Stimulated activated CD8-positive, alpha-beta memory T cell treated with anti-CD3 and anti-CD28 coated beads, Interleukin-4, amount 100 ng/mL, for 4 hours (primary cell): ENCODE measurements around the gene SEZ6.

Experiments used
- DNase-seq, 2 donors: peaks; one replicate each; pipeline ENCODE4 v3.0.0-alpha.2; 2020; ENCODE audit warnings: low read depth in 2 of 2, low spot score in 1 of 2

Gene SEZ6

DNA sequence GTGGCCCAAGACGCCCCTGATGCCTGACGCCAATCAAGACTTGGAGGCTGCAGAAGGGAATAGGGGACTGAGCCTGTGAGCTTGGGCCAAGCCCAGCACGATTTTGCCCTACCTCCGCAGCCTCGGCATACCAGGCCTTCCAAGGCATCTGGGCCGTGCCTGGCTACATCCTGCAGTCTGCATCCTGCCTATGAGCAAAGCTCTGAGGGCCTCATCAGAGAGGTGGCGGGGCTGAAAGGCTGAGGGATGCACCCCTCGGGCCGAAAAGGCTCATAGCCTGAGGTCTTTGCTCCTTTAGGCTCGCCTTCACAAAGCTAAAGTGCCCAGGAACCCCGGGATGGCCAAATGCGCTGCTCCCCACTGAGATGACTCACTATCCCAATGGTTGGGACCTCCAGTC lies 2.5 kb downstream of the SEZ6 start:
- DNase-seq, result no peak

DNA sequence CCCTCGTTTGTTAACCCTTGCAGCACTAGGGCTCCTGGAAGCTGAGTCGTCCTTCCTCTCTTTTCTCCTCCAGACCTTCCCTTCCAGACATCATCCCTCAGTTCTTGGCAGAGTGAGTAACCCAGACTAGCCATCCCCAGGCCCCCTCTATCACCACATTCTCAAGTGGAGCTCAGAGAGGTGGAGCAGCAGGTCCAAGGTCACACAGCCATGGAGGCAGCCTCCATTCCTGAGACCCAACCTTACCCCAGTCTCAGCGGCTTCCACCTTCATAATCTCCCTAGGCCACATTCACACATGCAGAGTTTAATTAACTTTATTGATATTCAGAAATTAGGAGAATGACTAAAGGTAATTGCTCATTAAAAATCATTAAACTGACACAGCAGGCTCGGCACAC lies 3.0 kb downstream of the SEZ6 start:
- no peak for DNase-seq

DNA sequence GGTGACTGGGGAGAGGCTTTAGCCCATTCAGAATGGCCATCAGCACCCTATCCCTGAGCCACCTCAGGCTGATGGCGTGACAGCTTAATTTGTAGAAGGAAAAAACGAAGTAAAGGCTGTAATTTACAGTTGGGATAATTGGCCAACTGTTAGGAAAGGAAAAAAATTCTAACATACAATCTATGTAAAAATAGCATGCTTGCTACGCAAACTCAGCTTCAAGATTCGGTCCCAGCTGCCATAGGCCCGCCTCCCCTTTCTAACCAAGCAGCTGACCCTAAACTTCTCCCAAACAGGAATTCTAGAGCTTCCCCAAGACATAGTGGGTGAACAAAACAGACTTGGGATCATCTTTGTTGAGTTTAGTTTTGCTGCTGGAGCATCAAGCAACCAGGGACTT lies 4.9 kb downstream of the SEZ6 start:
- no peak for DNase-seq

DNA sequence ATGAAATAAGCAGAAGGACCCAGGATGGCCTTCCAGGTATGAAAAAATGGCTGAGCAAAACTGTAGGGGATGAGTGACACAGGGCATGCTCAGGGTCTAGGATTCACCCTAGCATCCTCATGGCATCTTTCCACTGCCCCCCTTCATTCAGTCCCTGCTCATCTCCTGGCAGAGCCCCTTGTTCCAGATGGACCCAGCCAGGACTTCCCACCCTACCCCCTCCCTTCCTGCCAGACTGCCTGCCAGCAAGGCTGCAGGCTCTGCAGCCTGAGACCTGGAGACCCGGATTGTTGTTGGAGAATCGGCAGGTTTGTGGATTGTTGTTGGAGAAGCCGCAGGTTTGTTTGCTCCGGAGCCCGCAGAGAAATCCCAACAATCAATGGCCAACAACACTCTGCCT lies 6.6 kb downstream of the SEZ6 start:
- no peak for DNase-seq

DNA sequence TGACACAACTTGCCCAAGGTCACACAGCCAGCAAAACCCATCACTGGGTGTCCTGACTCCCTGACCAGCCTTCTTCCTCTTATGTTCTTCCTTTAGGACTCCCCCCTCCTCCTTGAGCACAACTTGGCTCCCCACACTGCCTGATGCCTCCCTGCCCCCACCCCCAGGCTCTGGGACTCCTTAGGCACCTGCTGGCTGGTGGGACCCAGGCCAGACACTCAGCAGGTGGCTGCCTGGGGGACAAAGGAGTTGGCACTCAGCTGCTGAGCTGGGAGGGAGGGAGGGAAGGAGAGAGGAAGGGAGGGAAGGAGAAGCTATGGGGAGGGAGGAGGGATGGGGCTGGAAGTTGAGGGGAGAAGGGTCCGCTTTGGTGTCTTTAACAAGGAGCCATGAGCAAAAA lies 8.0 kb downstream of the SEZ6 start:
- DNase-seq, result no peak

DNA sequence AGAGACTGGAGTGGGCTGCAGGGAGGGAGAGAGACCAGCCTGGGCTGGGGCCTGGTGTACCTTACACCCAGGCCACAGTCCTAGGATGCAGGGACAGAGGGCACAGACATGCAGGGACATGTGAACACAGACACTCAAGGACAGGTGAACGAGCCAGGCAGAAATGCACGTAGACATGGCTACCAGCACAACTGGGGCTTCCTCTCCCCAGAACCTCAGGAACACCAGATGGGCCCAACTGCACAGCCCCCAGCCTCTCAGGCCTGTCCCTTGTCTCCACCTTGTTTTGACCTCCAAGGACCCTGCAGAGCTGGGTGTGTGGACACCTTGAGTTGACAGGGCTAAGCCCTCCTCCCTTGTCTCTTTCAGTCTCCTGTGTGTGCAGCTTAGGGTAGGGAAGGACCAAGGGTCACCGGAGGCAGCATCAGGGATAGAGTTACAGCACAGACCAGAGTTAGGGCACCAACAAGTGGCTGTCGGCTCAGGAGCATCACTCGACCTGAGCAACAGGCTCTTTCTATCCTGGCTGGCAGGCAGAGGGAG lies 9.2 kb downstream of the SEZ6 start:
- no peak for DNase-seq

DNA sequence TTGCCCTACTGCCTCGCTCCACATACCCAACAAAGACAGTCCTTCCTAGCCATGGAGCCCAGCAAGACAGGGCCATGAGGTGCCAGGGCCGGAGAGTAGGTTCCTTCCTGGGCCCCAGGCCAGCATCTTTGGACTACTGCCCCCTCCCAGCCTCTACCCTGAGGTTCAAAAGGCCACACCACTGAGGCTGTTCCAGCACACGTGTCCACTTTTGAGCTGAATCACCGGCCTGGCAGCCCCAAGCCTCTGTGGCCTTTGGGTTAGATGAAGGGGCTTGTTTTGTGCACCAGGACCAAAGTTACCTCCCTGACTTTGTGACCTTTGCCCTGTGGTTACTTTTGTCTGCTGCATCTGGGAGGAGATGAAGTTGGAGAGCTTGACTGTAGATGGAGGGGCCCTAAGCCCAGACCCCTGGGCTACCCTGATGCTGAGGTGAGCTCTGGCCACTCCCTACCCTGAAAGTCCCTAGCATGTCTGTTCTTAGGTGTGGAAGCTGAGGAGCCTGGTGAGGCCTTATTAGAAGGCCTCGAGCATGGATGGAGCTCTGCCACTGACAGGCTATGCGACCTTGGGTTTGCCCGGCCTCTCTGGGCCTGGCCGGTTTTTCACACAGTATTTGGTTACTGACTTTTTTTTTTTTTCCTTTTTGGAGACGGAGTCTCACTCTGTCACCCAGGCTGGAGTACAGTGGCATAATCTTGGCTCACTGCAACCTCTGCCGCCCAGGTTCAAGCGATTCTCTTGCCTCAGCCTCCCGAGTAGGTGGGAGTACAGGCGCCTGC lies 12.0 kb downstream of the SEZ6 start:
- no peak for DNase-seq

GRCh38 chr17:28992625-28993600 lies 12.9 kb downstream of the SEZ6 start:
- no peak for DNase-seq

DNA sequence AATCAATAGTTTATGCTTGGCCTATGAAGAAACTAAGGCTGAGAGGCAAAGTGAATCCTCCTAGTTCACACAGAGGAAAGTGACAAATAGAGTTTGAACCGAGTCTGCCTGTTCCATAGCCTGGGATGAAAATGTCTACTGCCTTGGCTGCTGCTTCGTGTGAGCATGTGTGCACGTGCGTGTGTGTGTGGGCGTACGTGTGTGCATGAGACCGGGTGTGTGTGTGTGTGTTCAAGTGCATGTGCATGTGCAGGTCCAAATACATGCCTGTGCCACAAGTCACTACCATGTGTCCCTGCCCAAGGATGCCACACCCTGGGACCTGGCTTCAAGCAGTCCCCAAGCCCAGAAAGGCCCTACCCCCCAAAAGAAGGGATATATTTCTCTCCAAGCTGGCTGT lies 13.6 kb downstream of the SEZ6 start:
- DNase-seq, result no peak

DNA sequence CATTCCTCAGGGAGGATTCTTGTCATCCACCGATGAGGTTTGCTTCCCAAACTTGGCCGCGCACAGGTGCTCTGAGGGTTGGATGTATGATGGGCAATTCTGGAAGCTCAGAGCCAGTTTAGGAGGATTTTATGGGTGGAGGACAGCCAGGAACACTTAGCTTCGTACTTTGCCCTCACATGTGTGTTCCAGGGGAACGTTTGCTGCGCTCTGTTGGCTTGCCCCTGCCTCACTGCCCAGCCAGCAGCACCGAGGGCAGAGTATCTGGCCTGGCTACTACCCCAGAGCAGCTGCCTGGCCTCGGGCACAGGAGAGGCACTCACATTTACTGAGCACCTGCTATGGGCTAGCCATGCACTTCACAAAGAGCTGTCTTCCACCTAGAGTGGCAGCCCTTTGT lies 14.1 kb downstream of the SEZ6 start:
- no peak for DNase-seq

DNA sequence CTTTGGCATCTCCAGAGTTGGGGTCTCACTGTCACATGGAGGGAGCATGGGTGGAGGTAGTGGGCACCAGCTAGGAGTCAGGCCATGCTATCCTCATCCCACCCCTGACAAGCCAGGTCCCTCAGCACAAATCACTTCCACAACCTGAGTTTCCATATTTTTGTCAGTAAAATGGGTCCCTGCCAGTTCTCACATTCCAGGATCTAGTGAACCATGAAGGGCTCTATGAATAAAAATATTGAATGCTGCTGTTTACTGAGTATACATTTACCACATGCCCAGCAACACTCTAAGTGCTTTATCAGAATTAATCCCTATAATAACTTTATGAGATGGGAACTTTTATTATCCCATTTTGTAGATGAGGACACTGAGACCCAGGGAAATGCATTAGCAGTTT lies 16.8 kb downstream of the SEZ6 start:
- no peak for DNase-seq

GRCh38 chr17:28988475-28988874 lies 17.4 kb downstream of the SEZ6 start:
- no peak for DNase-seq

- no peak for DNase-seq
Observed at GRCh38 chr17:28986714-28987655, 18.8 kb downstream of the SEZ6 start.

GRCh38 chr17:28985950-28986713 lies 19.7 kb downstream of the SEZ6 start:
- no peak for DNase-seq

GRCh38 chr17:28983286-28984230 lies 22.3 kb downstream of the SEZ6 start:
- DNase-seq, result no peak

- DNase-seq, result peak; percentile 11 to 37
Observed at GRCh38 chr17:28982131-28982793, 23.6 kb downstream of the SEZ6 start.

- no peak for DNase-seq
Observed at GRCh38 chr17:28978356-28978964, 27.4 kb downstream of the SEZ6 start.
